Hematopoietic multipotent progenitor cell treated with erythropoietin and hydrocortisone succinate and interleukin-3 and kit ligand, for 17 days (in vitro differentiated cells): Measurements from ENCODE around the gene ZNF197.
"Not testable (repeated sequence)": the region's sequence is repeated elsewhere in the genome, so short reads cannot be mapped to it uniquely, and the experiment has no call there.

Experiments used
- DNase-seq: peaks from one replicate; pipeline ENCODE4 v3.0.0-alpha.2; 2015; ENCODE audit warnings: low spot score

Gene ZNF197

GRCh38 chr3:44665173-44665572, 40.3 kb downstream of the ZNF197 start:
- DNase-seq = no peak

GRCh38 chr3:44666346-44666745, 41.5 kb downstream of the ZNF197 start:
- no peak for DNase-seq

- DNase-seq = no peak
Observed at GRCh38 chr3:44669760-44670159, 44.9 kb downstream of the ZNF197 start.

GRCh38 chr3:44673466-44673865, 48.6 kb downstream of the ZNF197 start:
- DNase-seq = not testable (repeated sequence)

- no peak for DNase-seq
Observed at GRCh38 chr3:44674211-44674610, 49.4 kb downstream of the ZNF197 start.

- DNase-seq = no peak
Observed at GRCh38 chr3:44678480-44679116, 53.8 kb downstream of the ZNF197 start.

GRCh38 chr3:44680921-44681455, 56.2 kb downstream of the ZNF197 start:
- DNase-seq = no peak

- no peak for DNase-seq
Observed at GRCh38 chr3:44682182-44682896, 57.5 kb downstream of the ZNF197 start.

- no peak for DNase-seq
Observed at GRCh38 chr3:44685128-44685800, 60.4 kb downstream of the ZNF197 start.

- DNase-seq = no peak
Observed at GRCh38 chr3:44687898-44688297, 63.1 kb downstream of the ZNF197 start.
